ENCODE results near the gene IFNL4.
A peak's percentile ranks its signal among the peaks of the same experiment; 100 is the strongest.

IFNL4 gene

DNA sequence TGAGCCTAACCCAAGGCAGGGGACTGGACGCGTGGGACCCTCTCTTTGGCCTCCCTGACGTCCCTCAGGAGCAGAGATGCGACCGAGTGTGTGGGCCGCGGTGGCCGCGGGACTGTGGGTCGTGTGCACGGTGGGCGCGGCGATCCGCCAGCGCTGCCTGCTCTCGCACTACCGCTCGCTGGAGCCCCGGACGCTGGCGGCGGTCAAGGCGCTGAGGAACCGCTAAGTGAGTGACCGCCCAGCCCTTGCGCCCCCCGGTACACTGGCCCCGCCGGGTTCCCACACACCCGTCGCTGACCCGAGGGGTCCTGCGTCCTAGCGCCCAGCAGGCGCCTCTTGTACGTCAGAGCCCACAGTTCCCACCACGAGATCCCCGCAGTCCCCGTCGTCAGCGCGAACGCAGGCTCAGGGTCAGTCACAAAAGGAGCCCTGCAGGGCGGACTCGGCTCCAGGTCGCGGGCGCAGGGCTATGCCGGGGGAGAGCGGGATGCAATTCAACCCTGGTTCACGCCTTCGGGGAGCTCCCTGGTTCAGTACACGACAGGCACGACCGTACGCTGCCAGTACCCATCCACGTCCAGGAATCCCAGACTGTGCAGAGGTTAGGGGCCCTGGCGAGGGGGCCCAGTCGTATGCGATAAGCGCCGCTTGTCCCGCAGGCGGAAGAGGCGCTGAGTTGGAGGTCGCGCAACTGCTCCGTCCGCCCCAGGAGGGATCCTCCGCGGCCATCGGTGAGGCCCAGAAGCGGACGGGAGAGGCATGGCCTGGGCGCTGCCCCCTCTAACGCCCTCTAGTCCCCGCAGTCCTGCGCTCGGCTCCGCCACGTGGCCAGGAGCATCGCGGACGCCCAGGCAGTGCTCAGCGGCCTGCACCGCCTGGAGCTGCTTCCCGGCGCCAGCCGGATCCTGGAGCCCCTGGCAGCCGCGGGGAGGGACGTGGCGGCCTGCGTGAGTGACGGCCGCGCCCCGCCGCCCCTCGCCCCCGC lies 15.9 kb upstream of the IFNL4 start:
- Histone ChIP-seq H2BK5ac (ENCODE audit: low read depth, low read length, poor library complexity, severe bottlenecking) (no peak overlapping the region), H3K23ac (ENCODE audit: low read length in 2 of 2) (no peak overlapping the region), H2BK120ac (ENCODE audit: low read depth, low read length) (no peak overlapping the region), H2AFZ (ENCODE audit: low read depth, low read length) (no peak overlapping the region), H3K9ac (ENCODE audit: low read length) (no peak overlapping the region), H3K27me3 (ENCODE audit: control insufficient read depth in 1 of 2, insufficient read depth in 1 of 2, low read length in 2 of 2) (peaks cover 49 to 63% of the 10 kb centered on the region in 2 experiments), H3K4me2 (ENCODE audit: low read length, poor library complexity, severe bottlenecking) (no peak overlapping the region), H3K14ac (ENCODE audit: low read length in 2 of 2) (no peak overlapping the region), H3K9me3 (ENCODE audit: control insufficient read depth, low read length) (no peaks in the 10 kb centered on the region), H4K91ac (ENCODE audit: low read length) (no peak overlapping the region), H3K4ac (ENCODE audit: low read depth in 1 of 2, low read length in 2 of 2) (no peak overlapping the region), H2BK15ac (ENCODE audit: low read depth, poor library complexity, severe bottlenecking) (no peak overlapping the region), H3K18ac (ENCODE audit: low read depth in 1 of 2, low read length in 2 of 2) (no peak overlapping the region), H2BK12ac (ENCODE audit: low read length in 2 of 2) (no peak overlapping the region), H4K8ac (ENCODE audit: low read length) (no peak overlapping the region), H3K4me1 (ENCODE audit: control insufficient read depth, insufficient read depth, low read depth, low read length) (peaks cover 5% of the 10 kb centered on the region), H3K79me1 (replicated peaks; ENCODE audit: low read length, poor library complexity, severe bottlenecking) (no peaks in the 10 kb centered on the region), H3K4me3 (ENCODE audit: insufficient read depth in 1 of 2, low read depth in 1 of 2, low read length in 2 of 2) (peak overlapping the region in 1 of 2 experiments; percentile 4), H3K36me3 (ENCODE audit: control insufficient read depth in 1 of 2, insufficient read depth in 2 of 2, low read depth in 1 of 2, low read length in 2 of 2) (no peaks in the 10 kb centered on the region), H3K27ac (ENCODE audit: low read length, poor library complexity, severe bottlenecking) (no peak overlapping the region), H2AK5ac (ENCODE audit: low read length, severe bottlenecking) (no peak overlapping the region)
- DNase-seq: no peak
- 9% methylated on average over 100 of the region's 102 CpGs for WGBS

GRCh38 chr19:39263912-39264305 lies 15.3 kb upstream of the IFNL4 start:
- no peak for DNase-seq
- Histone ChIP-seq H2BK120ac (ENCODE audit: low read depth, low read length) (no peak overlapping the region), H2AK5ac (ENCODE audit: low read length, severe bottlenecking) (no peak overlapping the region), H3K79me1 (replicated peaks; ENCODE audit: low read length, poor library complexity, severe bottlenecking) (no peaks in the 10 kb centered on the region), H3K27me3 (ENCODE audit: control insufficient read depth in 1 of 2, insufficient read depth in 1 of 2, low read length in 2 of 2) (peaks cover 44 to 67% of the 10 kb centered on the region in 2 experiments), H3K27ac (ENCODE audit: low read length, poor library complexity, severe bottlenecking) (no peak overlapping the region), H3K4me2 (ENCODE audit: low read length, poor library complexity, severe bottlenecking) (no peak overlapping the region), H3K4me3 (ENCODE audit: insufficient read depth in 1 of 2, low read depth in 1 of 2, low read length in 2 of 2) (peak overlapping the region in 1 of 2 experiments; percentile 4), H3K9ac (ENCODE audit: low read length) (no peak overlapping the region), H3K4me1 (ENCODE audit: control insufficient read depth, insufficient read depth, low read depth, low read length) (peaks cover 5% of the 10 kb centered on the region), H2BK5ac (ENCODE audit: low read depth, low read length, poor library complexity, severe bottlenecking) (no peak overlapping the region), H3K18ac (ENCODE audit: low read depth in 1 of 2, low read length in 2 of 2) (no peak overlapping the region), H3K9me3 (ENCODE audit: control insufficient read depth, low read length) (no peaks in the 10 kb centered on the region), H2BK12ac (ENCODE audit: low read length in 2 of 2) (no peak overlapping the region), H4K91ac (ENCODE audit: low read length) (no peak overlapping the region), H4K8ac (ENCODE audit: low read length) (peak overlapping the region; percentile 7), H3K14ac (ENCODE audit: low read length in 2 of 2) (no peak overlapping the region), H3K36me3 (ENCODE audit: control insufficient read depth in 1 of 2, insufficient read depth in 2 of 2, low read depth in 1 of 2, low read length in 2 of 2) (no peaks in the 10 kb centered on the region), H2AFZ (ENCODE audit: low read depth, low read length) (no peak overlapping the region), H2BK15ac (ENCODE audit: low read depth, poor library complexity, severe bottlenecking) (no peak overlapping the region), H3K4ac (ENCODE audit: low read depth in 1 of 2, low read length in 2 of 2) (no peak overlapping the region), H3K23ac (ENCODE audit: low read length in 2 of 2) (no peak overlapping the region)
- 16% methylated on average over 17 of the region's 17 CpGs for WGBS

- 90% methylated on average over 3 of the region's 4 CpGs for WGBS
- Histone ChIP-seq H4K8ac (ENCODE audit: low read length) (no peak overlapping the region), H3K9me3 (ENCODE audit: control insufficient read depth, low read length) (no peaks in the 10 kb centered on the region), H2BK15ac (ENCODE audit: low read depth, poor library complexity, severe bottlenecking) (no peak overlapping the region), H3K79me1 (replicated peaks; ENCODE audit: low read length, poor library complexity, severe bottlenecking) (no peaks in the 10 kb centered on the region), H4K91ac (ENCODE audit: low read length) (no peak overlapping the region), H3K36me3 (ENCODE audit: control insufficient read depth in 1 of 2, insufficient read depth in 2 of 2, low read depth in 1 of 2, low read length in 2 of 2) (no peaks in the 10 kb centered on the region), H3K4me2 (ENCODE audit: low read length, poor library complexity, severe bottlenecking) (no peak overlapping the region), H3K4ac (ENCODE audit: low read depth in 1 of 2, low read length in 2 of 2) (no peak overlapping the region), H3K4me3 (ENCODE audit: insufficient read depth in 1 of 2, low read depth in 1 of 2, low read length in 2 of 2) (no peak overlapping the region), H3K23ac (ENCODE audit: low read length in 2 of 2) (no peak overlapping the region), H3K18ac (ENCODE audit: low read depth in 1 of 2, low read length in 2 of 2) (no peak overlapping the region), H3K27me3 (ENCODE audit: control insufficient read depth in 1 of 2, insufficient read depth in 1 of 2, low read length in 2 of 2) (peaks cover 41 to 76% of the 10 kb centered on the region in 2 experiments), H2BK5ac (ENCODE audit: low read depth, low read length, poor library complexity, severe bottlenecking) (no peak overlapping the region), H2BK120ac (ENCODE audit: low read depth, low read length) (no peak overlapping the region), H3K4me1 (ENCODE audit: control insufficient read depth, insufficient read depth, low read depth, low read length) (peaks cover 5% of the 10 kb centered on the region), H2AFZ (ENCODE audit: low read depth, low read length) (no peak overlapping the region), H3K14ac (ENCODE audit: low read length in 2 of 2) (no peak overlapping the region), H2BK12ac (ENCODE audit: low read length in 2 of 2) (no peak overlapping the region), H3K27ac (ENCODE audit: low read length, poor library complexity, severe bottlenecking) (no peak overlapping the region), H2AK5ac (ENCODE audit: low read length, severe bottlenecking) (no peak overlapping the region), H3K9ac (ENCODE audit: low read length) (no peak overlapping the region)
- DNase-seq: no peak
These were observed 13.8 kb upstream of the IFNL4 start for GRCh38 chr19:39262496-39262895.

DNA sequence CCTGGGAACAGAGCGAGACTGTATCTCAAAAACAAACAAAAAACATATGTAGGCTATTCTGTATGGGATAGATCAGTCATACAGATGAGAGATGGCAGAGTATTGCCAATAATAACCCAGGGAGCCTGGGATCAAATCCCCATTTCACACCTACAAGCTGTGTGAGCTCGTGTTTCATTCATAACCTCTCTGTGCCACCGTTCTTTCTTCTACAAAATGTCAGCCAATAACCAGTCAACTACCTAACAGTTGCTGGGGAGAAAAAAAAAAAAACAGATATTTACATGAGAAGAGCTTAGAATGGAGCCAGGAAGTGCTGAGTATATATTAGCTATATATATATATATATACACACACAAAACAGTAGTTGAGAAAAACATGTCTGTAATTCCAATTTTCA lies 13.0 kb upstream of the IFNL4 start:
- Histone ChIP-seq H2BK120ac (ENCODE audit: low read depth, low read length) (no peak overlapping the region), H3K79me1 (replicated peaks; ENCODE audit: low read length, poor library complexity, severe bottlenecking) (no peaks in the 10 kb centered on the region), H2AK5ac (ENCODE audit: low read length, severe bottlenecking) (no peak overlapping the region), H3K4me1 (ENCODE audit: control insufficient read depth, insufficient read depth, low read depth, low read length) (peaks cover 5% of the 10 kb centered on the region), H3K4me2 (ENCODE audit: low read length, poor library complexity, severe bottlenecking) (no peak overlapping the region), H3K27me3 (ENCODE audit: control insufficient read depth in 1 of 2, insufficient read depth in 1 of 2, low read length in 2 of 2) (peaks cover 43 to 81% of the 10 kb centered on the region in 2 experiments), H3K27ac (ENCODE audit: low read length, poor library complexity, severe bottlenecking) (no peak overlapping the region), H4K91ac (ENCODE audit: low read length) (no peak overlapping the region), H2BK15ac (ENCODE audit: low read depth, poor library complexity, severe bottlenecking) (no peak overlapping the region), H3K9ac (ENCODE audit: low read length) (no peak overlapping the region), H2BK5ac (ENCODE audit: low read depth, low read length, poor library complexity, severe bottlenecking) (no peak overlapping the region), H4K8ac (ENCODE audit: low read length) (no peak overlapping the region), H3K4me3 (ENCODE audit: insufficient read depth in 1 of 2, low read depth in 1 of 2, low read length in 2 of 2) (no peak overlapping the region), H3K9me3 (ENCODE audit: control insufficient read depth, low read length) (no peaks in the 10 kb centered on the region), H3K23ac (ENCODE audit: low read length in 2 of 2) (no peak overlapping the region), H2AFZ (ENCODE audit: low read depth, low read length) (no peak overlapping the region), H2BK12ac (ENCODE audit: low read length in 2 of 2) (no peak overlapping the region), H3K4ac (ENCODE audit: low read depth in 1 of 2, low read length in 2 of 2) (no peak overlapping the region), H3K14ac (ENCODE audit: low read length in 2 of 2) (no peak overlapping the region), H3K36me3 (ENCODE audit: control insufficient read depth in 1 of 2, insufficient read depth in 2 of 2, low read depth in 1 of 2, low read length in 2 of 2) (no peaks in the 10 kb centered on the region), H3K18ac (ENCODE audit: low read depth in 1 of 2, low read length in 2 of 2) (no peak overlapping the region)
- DNase-seq: no peak
- WGBS: 83% methylated on average over 2 of the region's 3 CpGs
